AG10803 (cell line): ENCODE measurements around the gene DBR1.
"Not testable (repeated sequence)": the region's sequence is repeated elsewhere in the genome, so short reads cannot be mapped to it uniquely, and the experiment has no call there.

Experiments
- DNase-seq: peaks from one replicate; pipeline ENCODE4 v3.0.0; 2010; ENCODE audit warnings: low read depth
- H3K4me3 ChIP-seq: 2 replicates; pipeline ENCODE4 v1.5.1; 2011; ENCODE audit warnings: mild to moderate bottlenecking, low read length, control low read depth
- TF ChIP-seq, protein P1 (sequence below): conservative IDR thresholded peaks from 2 replicates; pipeline ENCODE4 v1.5.1; 2011; ENCODE audit warnings: mild to moderate bottlenecking, low read length, control low read depth, inconsistent platforms

The DBR1 gene

DNA sequence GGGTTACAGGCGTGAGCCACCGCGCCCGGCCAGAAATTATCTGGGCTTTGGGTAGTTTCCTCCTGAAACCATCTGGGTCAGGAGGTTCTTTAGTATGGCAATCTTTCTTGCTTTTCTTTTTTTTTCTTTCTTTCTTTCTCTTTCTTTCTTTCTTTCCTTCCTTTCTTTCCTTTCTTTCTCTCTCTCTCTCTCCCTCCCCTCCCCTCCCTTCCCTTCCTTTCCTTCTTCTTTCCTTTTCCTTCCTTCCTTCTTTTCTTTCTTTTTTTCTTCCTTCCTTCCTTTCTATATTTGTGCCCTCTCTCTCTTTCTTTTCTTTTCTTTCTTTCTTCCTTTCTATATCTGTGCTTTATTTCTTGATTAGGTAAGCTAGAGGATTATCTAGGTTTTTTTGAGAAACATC, 17.0 kb downstream of the DBR1 start:
- H3K4me3 ChIP-seq = no peak overlapping the region
- TF ChIP-seq, protein P1, sequence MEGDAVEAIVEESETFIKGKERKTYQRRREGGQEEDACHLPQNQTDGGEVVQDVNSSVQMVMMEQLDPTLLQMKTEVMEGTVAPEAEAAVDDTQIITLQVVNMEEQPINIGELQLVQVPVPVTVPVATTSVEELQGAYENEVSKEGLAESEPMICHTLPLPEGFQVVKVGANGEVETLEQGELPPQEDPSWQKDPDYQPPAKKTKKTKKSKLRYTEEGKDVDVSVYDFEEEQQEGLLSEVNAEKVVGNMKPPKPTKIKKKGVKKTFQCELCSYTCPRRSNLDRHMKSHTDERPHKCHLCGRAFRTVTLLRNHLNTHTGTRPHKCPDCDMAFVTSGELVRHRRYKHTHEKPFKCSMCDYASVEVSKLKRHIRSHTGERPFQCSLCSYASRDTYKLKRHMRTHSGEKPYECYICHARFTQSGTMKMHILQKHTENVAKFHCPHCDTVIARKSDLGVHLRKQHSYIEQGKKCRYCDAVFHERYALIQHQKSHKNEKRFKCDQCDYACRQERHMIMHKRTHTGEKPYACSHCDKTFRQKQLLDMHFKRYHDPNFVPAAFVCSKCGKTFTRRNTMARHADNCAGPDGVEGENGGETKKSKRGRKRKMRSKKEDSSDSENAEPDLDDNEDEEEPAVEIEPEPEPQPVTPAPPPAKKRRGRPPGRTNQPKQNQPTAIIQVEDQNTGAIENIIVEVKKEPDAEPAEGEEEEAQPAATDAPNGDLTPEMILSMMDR = no peak
- DNase-seq = no peak

DNA sequence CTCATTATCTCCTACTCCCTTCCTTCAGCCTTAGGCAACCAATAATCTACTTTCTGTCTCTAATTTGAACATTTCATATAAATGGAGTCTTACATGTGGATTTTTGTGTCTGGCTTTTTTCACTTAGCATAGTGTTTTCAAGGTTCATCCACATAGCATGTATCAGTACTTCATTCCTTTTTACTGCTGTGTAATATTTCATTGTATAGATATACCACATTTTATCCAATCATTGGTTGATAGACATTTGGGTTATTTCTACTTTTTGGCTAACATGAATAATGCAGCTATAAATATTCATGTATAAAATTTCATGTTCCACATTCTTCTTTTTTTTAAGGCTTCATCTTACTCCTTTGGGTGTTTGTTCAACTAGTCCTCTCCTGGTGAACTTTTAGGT, 20.2 kb downstream of the DBR1 start:
- H3K4me3 ChIP-seq = no peak overlapping the region
- DNase-seq = no peak
- TF ChIP-seq, protein P1 = no peak

GRCh38 chr3:138148503-138148902, 26.2 kb downstream of the DBR1 start:
- no peak for DNase-seq
- TF ChIP-seq, protein P1 = no peak
- H3K4me3 ChIP-seq = no peak overlapping the region

- DNase-seq = not testable (repeated sequence)
Measured at GRCh38 chr3:138142181-138142580, 32.5 kb downstream of the DBR1 start.

DNA sequence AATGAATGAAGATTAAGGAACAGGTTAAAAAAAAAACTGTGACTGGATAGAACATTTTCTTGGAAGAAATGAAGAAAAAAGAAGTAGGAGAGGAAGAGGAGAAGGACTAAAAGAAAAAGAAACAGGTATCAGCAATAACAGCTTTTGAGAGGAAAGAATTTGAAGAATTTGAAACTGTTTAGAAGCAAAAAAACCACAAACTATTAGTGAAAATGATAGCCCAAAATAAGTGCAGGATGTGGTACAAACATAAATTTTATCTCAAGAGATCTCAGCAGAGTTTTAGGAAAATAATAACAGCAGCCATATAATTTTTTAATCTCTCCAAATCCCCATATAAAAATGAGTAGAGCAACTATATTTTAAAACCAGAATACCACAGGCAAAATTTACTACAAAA, 33.8 kb downstream of the DBR1 start:
- TF ChIP-seq, protein P1 = no peak
- no peak overlapping the region for H3K4me3 ChIP-seq
- no peak for DNase-seq

More at GRCh38 chr3:138142181-138142580, 32.5 kb downstream of the DBR1 start:
- not testable (repeated sequence) for H3K4me3 ChIP-seq

GRCh38 chr3:138139691-138140090, 35.0 kb downstream of the DBR1 start:
- no peak overlapping the region for H3K4me3 ChIP-seq
- DNase-seq = no peak
- TF ChIP-seq, protein P1 = no peak

DNA sequence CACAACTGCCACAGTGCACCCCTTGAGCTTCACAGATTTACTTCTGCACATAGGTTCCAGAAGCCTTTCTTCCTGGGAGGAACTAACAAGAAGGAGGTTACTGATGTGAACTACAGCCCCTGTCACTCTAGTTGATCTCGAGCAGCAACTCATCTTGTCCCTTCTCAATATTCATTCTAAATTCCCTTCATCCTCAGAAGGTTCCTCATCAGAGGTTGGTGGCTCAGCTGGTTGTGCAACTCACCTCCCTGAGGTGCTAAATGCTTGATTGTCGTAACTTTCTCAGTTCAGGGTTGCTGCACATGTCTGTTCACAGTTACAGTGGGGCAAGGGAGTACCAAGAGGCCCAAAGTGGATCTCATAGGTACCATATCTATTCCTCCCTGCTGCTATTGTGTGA, 36.9 kb downstream of the DBR1 start:
- TF ChIP-seq, protein P1 = no peak

GRCh38 chr3:138136201-138136600, 38.5 kb downstream of the DBR1 start:
- no peak for DNase-seq
- no peak overlapping the region for H3K4me3 ChIP-seq
- TF ChIP-seq, protein P1 = no peak

More for the DNA sequence above, 36.9 kb downstream of the DBR1 start:
- H3K4me3 ChIP-seq = no peak overlapping the region
- DNase-seq = no peak
